ENCODE measurements around the gene OR2T29.
"Not testable (repeated sequence)": the region's sequence is repeated elsewhere in the genome, so short reads cannot be mapped to it uniquely, and the experiment has no call there.

Gene OR2T29

DNA sequence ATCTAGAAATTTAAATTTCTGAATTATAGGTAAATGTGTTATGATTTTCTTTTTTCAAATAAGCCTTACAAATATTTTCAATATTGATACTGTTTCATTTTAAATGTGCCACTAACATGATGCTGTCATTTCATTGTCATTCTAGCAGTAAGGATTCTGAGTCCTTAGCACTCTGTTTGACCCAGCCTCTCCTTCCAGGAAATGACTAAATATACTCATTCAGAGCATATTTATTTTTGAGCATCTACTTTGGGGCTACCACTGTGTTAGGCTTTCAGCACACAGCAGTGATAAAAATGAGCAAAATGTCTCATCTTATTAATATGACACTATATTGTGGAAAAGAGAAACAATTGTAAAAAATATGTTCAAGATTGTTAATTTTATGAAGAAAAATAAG lies 52.4 kb downstream of the OR2T29 start:
- not testable (repeated sequence) for DNase-seq (ENCODE audit: low read depth)

DNA sequence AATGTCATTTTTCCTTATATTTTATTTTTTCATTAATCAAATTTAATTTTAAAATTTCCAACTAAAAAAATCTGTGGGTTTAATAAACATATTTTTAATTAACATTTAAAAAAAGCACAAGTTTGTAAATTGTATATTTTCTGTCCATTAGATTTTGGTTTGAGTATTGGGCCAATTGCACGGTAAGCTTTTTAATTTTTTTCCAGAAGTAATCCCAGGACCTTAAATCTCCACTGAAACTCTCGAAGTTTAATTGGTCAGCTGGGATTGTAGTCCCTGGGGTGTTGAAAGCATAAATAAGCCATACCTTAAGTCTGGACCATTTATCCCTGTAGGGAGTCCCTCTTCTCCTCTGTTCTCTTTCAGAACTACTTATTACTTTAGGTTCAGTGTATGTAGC lies 54.8 kb downstream of the OR2T29 start, which contains the start of gene OR2G6:
OR2G6 (plus strand) TSS at position 301 of the 400 bp plus-strand sequence. CDS start 13,574 bp downstream, outside the sequence.
- not testable (repeated sequence) for DNase-seq (ENCODE audit: low read depth)

Data from fibroblast of the conjunctiva (primary cell).